Tibial artery (tissue), 4 donors: ENCODE measurements around the gene SEMA5B.

ENCODE experiments used
- DNase-seq, 2 donors: peaks; one replicate each; pipeline ENCODE4 v3.0.0-alpha.2; 2019
- H3K27ac ChIP-seq, 2 donors: fragments of 200-600 bp; sonication (generic) in 1 of 2; 1 replicate in 1 of 2; 2 replicates in 1 of 2; pipeline ENCODE4 v1.5.1; 2018 to 2019; ENCODE audit warnings: mild to moderate bottlenecking in 1 of 2
- H3K27me3 ChIP-seq, 2 donors: fragments of 200-600 bp; sonication (generic) in 1 of 2; one replicate each; pipeline versions ENCODE4 v1.5.1 to v1.6.0; 2016 to 2019
- H3K36me3 ChIP-seq, 3 donors: fragments of 200-600 bp; sonication (generic) in 2 of 3; one replicate each; pipeline ENCODE4 v1.5.1; 2016 to 2019; ENCODE audit warnings: mild to moderate bottlenecking in 2 of 3
- H3K4me1 ChIP-seq, 4 donors: fragments of 200-600 bp; sonication (generic) in 2 of 4; 1 replicate in 3 of 4; 2 replicates in 1 of 4; pipeline ENCODE4 v1.5.1; 2016 to 2019
- H3K4me3 ChIP-seq, 2 donors: fragments of 200-600 bp; sonication (generic) in 1 of 2; 1 replicate in 1 of 2; 2 replicates in 1 of 2; pipeline ENCODE4 v1.5.1; 2018 to 2019; ENCODE audit warnings: mild to moderate bottlenecking in 2 of 2
- H3K9me3 ChIP-seq, 3 donors: fragments of 200-600 bp; sonication (generic) in 1 of 3; one replicate each; pipeline ENCODE4 v1.5.1; 2016 to 2019
- intact Hi-C: fragments of 100-400 bp; cut with DNase I; formaldehyde crosslinking; loops from one replicate; pipeline ENCODE4 v1.15.0; 2023; ENCODE audit warnings: low total_unique reads
- TF ChIP-seq, protein P1 (sequence below), 2 experiments: fragments of 200-600 bp in 1 of 2; fragments of 450-650 bp in 1 of 2; IDR thresholded peaks; one replicate each; pipeline ENCODE4 v1.5.1; 2017 to 2019; ENCODE audit warnings: antibody characterized with exemption in 2 of 2, mild to moderate bottlenecking in 1 of 2, moderate library complexity in 1 of 2

Gene SEMA5B

DNA sequence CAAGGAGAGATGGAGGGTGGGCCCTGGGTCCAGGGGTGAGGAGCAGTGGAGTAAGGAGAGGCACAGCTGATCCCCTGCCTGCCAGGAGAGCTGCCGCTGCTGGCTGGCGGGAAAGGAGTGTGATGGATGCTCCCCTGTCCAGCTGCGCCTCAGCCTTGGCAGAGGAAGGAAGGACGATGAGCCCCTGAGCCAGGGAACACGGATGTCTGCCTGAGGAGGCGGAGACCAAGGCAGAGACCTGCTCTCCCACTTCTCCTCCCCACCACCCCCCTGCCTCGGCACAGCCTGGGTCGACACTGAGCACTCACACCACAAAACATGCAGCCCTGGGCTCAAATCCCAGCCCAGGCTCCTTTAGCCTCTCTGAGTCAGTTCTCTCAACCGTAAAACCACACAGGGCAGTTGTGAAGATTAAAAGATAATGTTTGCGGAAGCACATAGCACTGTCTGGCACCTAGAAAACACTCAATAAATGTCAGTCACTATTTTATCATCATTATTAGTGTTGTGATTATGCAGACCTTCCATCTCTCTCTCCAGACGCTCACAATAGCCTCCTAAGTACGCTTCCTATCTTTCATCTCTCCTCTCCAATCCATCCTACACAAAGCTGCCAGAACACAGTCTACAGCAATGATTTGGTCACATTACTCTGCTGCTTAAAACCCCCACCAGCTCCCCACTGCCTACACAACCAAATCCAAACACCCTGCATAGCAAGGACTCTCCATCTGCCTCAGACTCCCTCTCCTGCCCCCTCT lies 52.2 kb downstream of the SEMA5B start:
- intact Hi-C loops: no loop called here
- no peak for DNase-seq
- peaks cover 0 to 64% (median 47%) of the 10 kb centered on the region in 4 donors for H3K4me1 ChIP-seq
- no peaks in the 10 kb centered on the region for H3K27me3 ChIP-seq
- TF ChIP-seq, protein P1, sequence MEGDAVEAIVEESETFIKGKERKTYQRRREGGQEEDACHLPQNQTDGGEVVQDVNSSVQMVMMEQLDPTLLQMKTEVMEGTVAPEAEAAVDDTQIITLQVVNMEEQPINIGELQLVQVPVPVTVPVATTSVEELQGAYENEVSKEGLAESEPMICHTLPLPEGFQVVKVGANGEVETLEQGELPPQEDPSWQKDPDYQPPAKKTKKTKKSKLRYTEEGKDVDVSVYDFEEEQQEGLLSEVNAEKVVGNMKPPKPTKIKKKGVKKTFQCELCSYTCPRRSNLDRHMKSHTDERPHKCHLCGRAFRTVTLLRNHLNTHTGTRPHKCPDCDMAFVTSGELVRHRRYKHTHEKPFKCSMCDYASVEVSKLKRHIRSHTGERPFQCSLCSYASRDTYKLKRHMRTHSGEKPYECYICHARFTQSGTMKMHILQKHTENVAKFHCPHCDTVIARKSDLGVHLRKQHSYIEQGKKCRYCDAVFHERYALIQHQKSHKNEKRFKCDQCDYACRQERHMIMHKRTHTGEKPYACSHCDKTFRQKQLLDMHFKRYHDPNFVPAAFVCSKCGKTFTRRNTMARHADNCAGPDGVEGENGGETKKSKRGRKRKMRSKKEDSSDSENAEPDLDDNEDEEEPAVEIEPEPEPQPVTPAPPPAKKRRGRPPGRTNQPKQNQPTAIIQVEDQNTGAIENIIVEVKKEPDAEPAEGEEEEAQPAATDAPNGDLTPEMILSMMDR (IDR thresholded peaks at IDR 0.05): no peak
- peak overlapping the region; percentile 16 to 67 for H3K27ac ChIP-seq
- no peaks in the 10 kb centered on the region for H3K36me3 ChIP-seq
- H3K9me3 ChIP-seq: no peaks in the 10 kb centered on the region
- no peak overlapping the region for H3K4me3 ChIP-seq

DNA sequence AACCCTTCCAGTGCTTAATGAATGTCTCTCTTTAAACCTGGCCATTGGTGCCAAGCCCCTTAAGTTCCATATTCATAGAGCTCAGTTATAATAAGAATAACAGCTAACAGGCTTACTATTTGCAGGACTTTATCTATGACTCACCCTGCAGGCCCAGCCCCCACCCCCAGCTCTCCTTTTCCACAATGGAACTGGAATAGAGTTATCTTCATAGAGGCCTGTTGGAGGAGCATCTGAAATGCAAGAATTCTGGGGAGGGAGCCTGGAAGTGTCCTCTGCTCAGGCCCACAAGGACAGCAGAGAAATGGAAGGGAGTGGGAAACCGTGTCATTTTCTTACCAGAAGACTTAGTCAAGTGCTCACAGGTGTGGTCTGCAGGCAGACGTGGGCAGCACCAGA lies 52.8 kb downstream of the SEMA5B start:
- Histone ChIP-seq H3K27me3 (no peaks in the 10 kb centered on the region), H3K4me1 (peaks cover 0 to 66% (median 51%) of the 10 kb centered on the region in 4 donors), H3K4me3 (no peak overlapping the region), H3K27ac (peak overlapping the region; percentile 56 to 67), H3K36me3 (no peaks in the 10 kb centered on the region), H3K9me3 (no peaks in the 10 kb centered on the region)
- DNase-seq: peak in 1 of 2 donors; percentile 86
- intact Hi-C loops: no loop called here
- TF ChIP-seq, protein P1 (IDR thresholded peaks at IDR 0.05): no peak

DNA sequence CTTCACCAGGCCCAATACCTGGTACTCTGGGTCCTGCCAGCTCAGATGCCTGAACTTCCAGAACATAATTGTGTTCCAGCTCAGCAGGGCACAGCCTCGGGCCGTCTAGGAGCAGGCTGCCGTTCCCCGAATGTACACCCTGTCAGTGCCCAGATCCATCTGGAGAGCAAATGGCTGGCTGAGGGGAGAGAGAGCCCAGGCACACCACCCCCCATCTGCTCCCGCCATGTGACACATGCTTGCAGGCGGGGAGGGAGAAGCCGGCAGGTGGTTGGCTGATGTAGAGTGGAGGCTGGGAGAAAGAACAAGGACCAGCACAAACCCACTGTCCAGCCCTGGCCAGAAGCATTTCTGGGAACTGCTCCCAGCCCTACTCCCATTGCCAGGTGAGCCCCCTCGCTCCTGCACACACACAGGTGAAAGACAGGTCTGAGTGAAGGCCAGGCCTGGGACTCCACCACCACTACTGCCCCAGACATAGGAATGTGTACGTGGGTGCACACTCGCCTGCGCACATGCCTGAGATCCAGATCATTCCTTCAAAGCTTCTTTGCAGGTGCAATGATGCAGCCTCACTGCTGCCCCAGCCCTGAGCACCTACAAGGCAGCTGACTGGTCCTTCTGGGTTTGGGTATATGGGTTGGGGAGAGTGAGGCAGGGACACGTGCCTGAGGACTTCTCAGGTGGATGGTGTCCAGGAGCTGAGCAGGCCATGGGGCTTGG lies 53.5 kb downstream of the SEMA5B start:
- H3K36me3 ChIP-seq: no peaks in the 10 kb centered on the region
- no peak overlapping the region for H3K4me3 ChIP-seq
- TF ChIP-seq, protein P1 (IDR thresholded peaks at IDR 0.05): no peak
- intact Hi-C loops: no loop called here
- H3K4me1 ChIP-seq: peaks cover 0 to 66% (median 55%) of the 10 kb centered on the region in 4 donors
- H3K9me3 ChIP-seq: no peaks in the 10 kb centered on the region
- no peaks in the 10 kb centered on the region for H3K27me3 ChIP-seq
- H3K27ac ChIP-seq: peak overlapping the region; percentile 56 to 67
- no peak for DNase-seq

DNA sequence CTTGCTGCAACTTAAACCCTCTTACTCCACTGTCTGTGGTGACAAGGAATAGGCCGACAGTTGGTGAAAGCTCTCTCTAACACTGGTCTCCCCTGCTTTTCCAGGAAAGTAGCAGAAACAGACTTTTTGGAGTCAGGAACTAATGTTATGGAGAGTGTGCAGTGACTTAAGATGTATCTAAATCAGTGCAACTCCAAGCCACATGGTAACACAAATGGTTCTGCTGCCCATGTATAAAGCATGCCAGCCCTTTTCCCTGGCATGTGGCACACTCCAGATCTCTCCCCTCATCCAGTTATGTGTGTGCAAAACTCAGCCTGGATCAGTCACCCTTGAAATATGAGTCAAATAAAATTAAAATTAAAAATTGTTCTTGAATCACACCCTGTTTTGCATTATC lies 55.4 kb downstream of the SEMA5B start:
- Histone ChIP-seq H3K27me3 (no peaks in the 10 kb centered on the region), H3K27ac (no peak overlapping the region), H3K4me3 (no peak overlapping the region), H3K4me1 (peaks cover 0 to 50% (median 42%) of the 10 kb centered on the region in 4 donors), H3K36me3 (no peaks in the 10 kb centered on the region), H3K9me3 (no peaks in the 10 kb centered on the region)
- no peak for DNase-seq
- intact Hi-C loops: no loop called here
- TF ChIP-seq, protein P1 (IDR thresholded peaks at IDR 0.05): no peak

DNA sequence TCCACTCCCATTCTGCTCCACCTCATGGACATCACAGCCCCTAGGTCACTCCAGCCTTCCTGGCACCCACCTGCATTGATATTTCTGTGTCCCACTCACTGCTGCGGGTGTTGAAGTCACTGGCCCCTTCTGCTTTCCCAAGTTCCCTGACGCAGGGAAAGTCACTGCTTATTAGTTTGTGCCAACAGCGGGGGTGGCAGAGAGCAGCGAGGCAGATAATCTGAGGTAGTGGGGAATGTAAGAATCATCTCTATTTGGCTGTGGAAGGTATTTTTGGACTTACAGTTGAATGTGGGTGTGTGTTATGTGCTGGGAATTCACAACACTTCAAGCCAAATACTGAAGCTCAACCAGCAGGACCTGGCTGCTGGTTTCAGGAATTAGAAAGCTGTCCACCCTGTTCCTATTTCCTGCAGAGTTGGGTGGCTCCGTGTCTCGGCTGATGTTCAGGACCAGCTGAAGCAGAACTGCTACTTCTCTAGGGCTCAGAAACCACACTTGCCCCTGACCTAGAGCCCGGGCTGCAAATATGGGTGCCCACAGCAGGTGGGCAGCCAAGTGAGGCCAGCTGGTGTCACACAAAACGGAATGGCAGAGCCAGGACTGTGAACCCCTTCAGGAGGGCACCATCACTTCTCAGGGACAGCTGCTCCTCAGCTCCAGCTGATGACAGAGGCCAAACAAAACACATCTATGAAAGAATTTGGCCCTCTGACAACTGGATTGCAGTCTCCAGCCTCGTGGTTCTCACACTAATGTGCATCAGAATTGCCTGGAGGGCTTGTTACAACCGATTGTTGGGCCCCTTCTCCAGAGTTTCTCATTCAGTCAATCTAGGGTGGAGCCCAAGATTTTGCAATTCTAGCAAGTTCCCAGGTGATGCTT lies 57.7 kb downstream of the SEMA5B start:
- Histone ChIP-seq H3K27me3 (no peaks in the 10 kb centered on the region), H3K4me3 (peak overlapping the region in 1 of 2 donors; percentile 3), H3K36me3 (no peaks in the 10 kb centered on the region), H3K4me1 (peaks cover 0 to 39% (median 32%) of the 10 kb centered on the region in 4 donors), H3K9me3 (no peaks in the 10 kb centered on the region), H3K27ac (peak overlapping the region; percentile 19 to 49)
- TF ChIP-seq, protein P1 (IDR thresholded peaks at IDR 0.05): no peak
- intact Hi-C loops: no loop called here
- DNase-seq: peak in 1 of 2 donors; percentile 48
